Spleen (tissue), 11 donors: ENCODE measurements around the gene CGAS. TPM values are rescaled to one million over a fixed set of nuclear protein-coding genes. Genes with fewer than 3 reads are reported as not detected.
A peak's percentile ranks its signal among the peaks of the same experiment; 100 is the strongest.
"Not testable (repeated sequence)": the region's sequence is repeated elsewhere in the genome, so short reads cannot be mapped to it uniquely, and the experiment has no call there.

Experiments used
- DNase-seq: peaks from one replicate; pipeline ENCODE4 v3.0.0-alpha.2; 2020
- H3K27ac ChIP-seq, 8 donors: fragments of 200-600 bp; sonication (generic) in 7 of 8; 1 replicate in 4 of 8; 2 replicates in 4 of 8; pipeline versions ENCODE4 v1.5.0 to v1.8.0; 2016 to 2021; ENCODE audit warnings: inconsistent platforms in 4 of 8, mild to moderate bottlenecking in 4 of 8, moderate library complexity in 1 of 8
- H3K27me3 ChIP-seq, 7 donors: fragments of 200-600 bp; sonication (generic) in 6 of 7; replicated peaks in 1 of 7; 1 replicate in 4 of 7; 2 replicates in 3 of 7; pipeline versions ENCODE4 v1.5.0 to v1.8.0; 2016 to 2021; ENCODE audit warnings: inconsistent platforms in 3 of 7, mild to moderate bottlenecking in 1 of 7
- H3K36me3 ChIP-seq, 6 donors: fragments of 200-600 bp; sonication (generic) in 5 of 6; 1 replicate in 4 of 6; 2 replicates in 2 of 6; pipeline versions ENCODE4 v1.5.0 to v1.8.0; 2016 to 2021; ENCODE audit warnings: inconsistent platforms in 2 of 6
- H3K4me1 ChIP-seq, 6 donors: fragments of 200-600 bp; sonication (generic) in 5 of 6; 1 replicate in 3 of 6; 2 replicates in 3 of 6; pipeline versions ENCODE4 v1.5.0 to v1.8.0; 2016 to 2021; ENCODE audit warnings: inconsistent platforms in 3 of 6
- H3K4me3 ChIP-seq, 8 donors: fragments of 200-600 bp; sonication (generic) in 7 of 8; 1 replicate in 4 of 8; 2 replicates in 4 of 8; pipeline versions ENCODE4 v1.5.0 to v1.8.0; 2016 to 2021; ENCODE audit warnings: inconsistent platforms in 4 of 8, mild to moderate bottlenecking in 4 of 8, moderate library complexity in 2 of 8
- H3K9me3 ChIP-seq, 8 donors: fragments of 200-600 bp; sonication (generic) in 7 of 8; 1 replicate in 4 of 8; 2 replicates in 4 of 8; pipeline versions ENCODE4 v1.5.0 to v1.8.0; 2016 to 2021; ENCODE audit warnings: inconsistent platforms in 4 of 8
- CTCF ChIP-seq, 11 experiments: fragments of 200-600 bp in 7 of 11; fragments of 450-650 bp in 4 of 11; sonication (generic) in 4 of 11; IDR thresholded peaks in 8 of 11; conservative IDR thresholded peaks in 3 of 11; 1 replicate in 7 of 11; 2 replicates in 4 of 11; pipeline versions ENCODE4 v1.4.0 to v1.8.0; 2016 to 2021; ENCODE audit warnings: antibody characterized with exemption in 11 of 11, inconsistent platforms in 4 of 11, mild to moderate bottlenecking in 1 of 11
- POLR2A ChIP-seq, 3 donors: fragments of 450-650 bp; IDR thresholded peaks; one replicate each; pipeline ENCODE4 v1.5.1; 2017; ENCODE audit warnings: antibody characterized with exemption in 3 of 3, mild to moderate bottlenecking in 1 of 3
- POLR2AphosphoS5 ChIP-seq, 3 donors: sonication (generic); formaldehyde crosslinking; IDR thresholded peaks; one replicate each; pipeline ENCODE4 v1.5.1; 2017; ENCODE audit warnings: antibody characterized with exemption in 3 of 3
- WGBS, 5 donors: extraction: QIAGEN DNeasy Blood & Tissue Kit in 3 of 5; methylation state at CpG; one replicate each; pipeline versions ENCODE4 v1.1.5 to v1.1.7; 2013 to 2018; 5-methylcytosine and 5-hydroxymethylcytosine counted together
- intact Hi-C: fragments of 100-400 bp; cut with DNase I; formaldehyde crosslinking; loops from one replicate; pipeline ENCODE4 v1.15.0; 2023; ENCODE audit warnings: low total_unique reads
- polyA plus RNA-seq, 3 donors: library from polyadenylated mRNA; stranded (reverse); fragments of 200-250 nt; gene quantifications; one replicate each; pipeline ENCODE4 v1.2.1, GENCODE V29; 2013
- total RNA-seq, 7 donors: library from RNA; depleted of rRNA in 3 of 7; stranded (reverse); fragments of >200 nt in 3 of 7; fragmentation: NEBNext Ultra II Directional in 4 of 7; extraction: Animal tissue kit (Norgen Biotek cat#: 25700) in 4 of 7; gene quantifications; one replicate each; pipeline versions ENCODE4 v1.1.0 to v1.2.1, GENCODE V29; 2016 to 2021
- donor health status: healthy with polysubstance abuse.
- donor health status: DM: no; HTN: no; CAD: no; lungs with moderate emphysema.
- donor health status: DM: no; HTN: no; CAD: no.
- donor health status: Bipolar disorder and iron deficiency.
- donor health status: healthy.
- donor health status: DM: no; HTN: no; CAD: no.
- donor health status: DM: yes; HTN: yes; CAD: no.

CGAS gene
- total and polyA plus RNA-seq, 10 donors = 3.2 to 24.3 (median 17.7) TPM

GRCh38 chr6:73471686-73472290 lies 19.7 kb upstream of the CGAS start:
- no peak for DNase-seq
- TF ChIP-seq POLR2A (IDR thresholded peaks at IDR 0.05) (no peak), POLR2AphosphoS5 (IDR thresholded peaks at IDR 0.05) (no peak), CTCF (IDR thresholded peaks at IDR 0.05 in 8 of 11, conservative IDR thresholded peaks at IDR 0.05 in 3 of 11) (no peak)
- peak overlapping the region in 1 of 8 donors; percentile 19 for H3K4me3 ChIP-seq
- peaks cover 3 to 100% (median 88%) of the 10 kb centered on the region in 6 donors for H3K36me3 ChIP-seq
- no peaks in the 10 kb centered on the region for H3K9me3 ChIP-seq
- no peaks in the 10 kb centered on the region for H3K27me3 ChIP-seq
- intact Hi-C loops = no loop called here
- H3K27ac ChIP-seq = peak overlapping the region in 7 of 8 donors; percentile 56 to 83 (median 69)
- WGBS, 5 donors = 60 to 82% (median 69%) methylated on average over 2 of the region's 2 CpGs
- H3K4me1 ChIP-seq = peaks cover 8 to 45% (median 26%) of the 10 kb centered on the region in 6 donors

- Histone ChIP-seq H3K4me1 (peaks cover 0 to 74% (median 52%) of the 10 kb centered on the region in 6 donors), H3K36me3 (peaks cover 0 to 30% (median 14%) of the 10 kb centered on the region in 6 donors), H3K27ac (peak within 1 kb of the TSS; percentile 95 to 98 (median 98)), H3K9me3 (no peaks in the 10 kb centered on the region), H3K27me3 (no peaks in the 10 kb centered on the region), H3K4me3 (peak within 1 kb of the TSS; percentile 73 to 99 (median 90))
- intact Hi-C loops = loop anchor here (10.0 kb wide), 1 partner anchor 53 kb away; no protein-coding TSS in a partner anchor
- 0 to 2% (median 0%) methylated on average over 50 to 55 of the region's 55 CpGs for WGBS, 5 donors
- peak; percentile 97 for DNase-seq
- TF ChIP-seq POLR2AphosphoS5 (IDR thresholded peaks at IDR 0.05) (peak; percentile 88 to 93 (median 88)), CTCF (IDR thresholded peaks at IDR 0.05 in 8 of 11, conservative IDR thresholded peaks at IDR 0.05 in 3 of 11) (no peak)
Measured at GRCh38 chr6:73461537-73462350, 9.6 kb upstream of the CGAS start, which contains the start of gene MTO1. Gene MTO1 (plus strand): TSS chr6:73461737. CDS start chr6:73461855, 118 bp downstream.

- H3K9me3 ChIP-seq = no peaks in the 10 kb centered on the region
- peaks cover 0 to 13% (median 3%) of the 10 kb centered on the region in 6 donors for H3K36me3 ChIP-seq
- H3K4me1 ChIP-seq = peaks cover 0 to 74% (median 44%) of the 10 kb centered on the region in 6 donors
- H3K27me3 ChIP-seq = no peaks in the 10 kb centered on the region
- TF ChIP-seq CTCF (IDR thresholded peaks at IDR 0.05 in 8 of 11, conservative IDR thresholded peaks at IDR 0.05 in 3 of 11) (no peak), POLR2A (IDR thresholded peaks at IDR 0.05) (no peak), POLR2AphosphoS5 (IDR thresholded peaks at IDR 0.05) (no peak)
- WGBS, 5 donors = 67 to 85% (median 74%) methylated on average over 5 of the region's 5 CpGs
- no peak for DNase-seq
- peak overlapping the region in 5 of 8 donors; percentile 95 to 98 (median 98) for H3K27ac ChIP-seq
- H3K4me3 ChIP-seq = no peak overlapping the region
- intact Hi-C loops = loop anchor here (10.0 kb wide), 1 partner anchor 55 kb away; no protein-coding TSS in a partner anchor
Measured at GRCh38 chr6:73460056-73460455, 8.0 kb upstream of the CGAS start.

- peaks cover 0 to 11% (median 3%) of the 10 kb centered on the region in 6 donors for H3K36me3 ChIP-seq
- H3K4me1 ChIP-seq = peaks cover 0 to 74% (median 39%) of the 10 kb centered on the region in 6 donors
- intact Hi-C loops, DNase-seq, H3K4me3 ChIP-seq, H3K27me3 ChIP-seq, H3K9me3 ChIP-seq: not testable (repeated sequence)
- WGBS, 5 donors = 63 to 81% (median 65%) methylated on average over 7 of the region's 7 CpGs
- H3K27ac ChIP-seq = peak overlapping the region in 2 of 8 donors; percentile 7 to 98
Measured at GRCh38 chr6:73459474-73459873, 7.4 kb upstream of the CGAS start.
